Measurements from ENCODE around the gene ATP6V1G1.

ATP6V1G1 gene

GRCh38 chr9:114613087-114613486 lies 25.5 kb downstream of the ATP6V1G1 start:
- H3K4me1 ChIP-seq, result no peaks in the 10 kb centered on the region
- H3K9me3 ChIP-seq, result no peaks in the 10 kb centered on the region; the same call in 1 of the 2 replicates
- no peak for TF ChIP-seq CTCF (IDR thresholded peaks at IDR 0.05; ENCODE audit: low read depth, low read length)
- H3K36me3 ChIP-seq, result no peaks in the 10 kb centered on the region; the same call in none of the 2 replicates
- no peak for DNase-seq
- H3K27me3 ChIP-seq, result no peaks in the 10 kb centered on the region
- H3K4me3 ChIP-seq (ENCODE audit: low read depth, low read length), result no peak overlapping the region

GRCh38 chr9:114613919-114614318 lies 26.4 kb downstream of the ATP6V1G1 start:
- H3K27me3 ChIP-seq, result no peaks in the 10 kb centered on the region
- no peak overlapping the region for H3K4me3 ChIP-seq (ENCODE audit: low read depth, low read length)
- no peaks in the 10 kb centered on the region for H3K4me1 ChIP-seq
- no peaks in the 10 kb centered on the region; the same call in none of the 2 replicates for H3K36me3 ChIP-seq
- no peak for TF ChIP-seq CTCF (IDR thresholded peaks at IDR 0.05; ENCODE audit: low read depth, low read length)
- DNase-seq, result no peak
- H3K9me3 ChIP-seq, result no peaks in the 10 kb centered on the region; the same call in 1 of the 2 replicates

- no peak for DNase-seq
- no peaks in the 10 kb centered on the region for H3K27me3 ChIP-seq
- H3K4me3 ChIP-seq (ENCODE audit: low read depth, low read length), result no peak overlapping the region
- no peaks in the 10 kb centered on the region; the same call in 1 of the 2 replicates for H3K9me3 ChIP-seq
- TF ChIP-seq CTCF (IDR thresholded peaks at IDR 0.05; ENCODE audit: low read depth, low read length), result peak; percentile 27; the same call in 1 of the 2 replicates
- H3K4me1 ChIP-seq, result no peaks in the 10 kb centered on the region
- peaks cover under 1% of the 10 kb centered on the region for H3K36me3 ChIP-seq
Observed at GRCh38 chr9:114614373-114614772, 26.8 kb downstream of the ATP6V1G1 start.

DNA sequence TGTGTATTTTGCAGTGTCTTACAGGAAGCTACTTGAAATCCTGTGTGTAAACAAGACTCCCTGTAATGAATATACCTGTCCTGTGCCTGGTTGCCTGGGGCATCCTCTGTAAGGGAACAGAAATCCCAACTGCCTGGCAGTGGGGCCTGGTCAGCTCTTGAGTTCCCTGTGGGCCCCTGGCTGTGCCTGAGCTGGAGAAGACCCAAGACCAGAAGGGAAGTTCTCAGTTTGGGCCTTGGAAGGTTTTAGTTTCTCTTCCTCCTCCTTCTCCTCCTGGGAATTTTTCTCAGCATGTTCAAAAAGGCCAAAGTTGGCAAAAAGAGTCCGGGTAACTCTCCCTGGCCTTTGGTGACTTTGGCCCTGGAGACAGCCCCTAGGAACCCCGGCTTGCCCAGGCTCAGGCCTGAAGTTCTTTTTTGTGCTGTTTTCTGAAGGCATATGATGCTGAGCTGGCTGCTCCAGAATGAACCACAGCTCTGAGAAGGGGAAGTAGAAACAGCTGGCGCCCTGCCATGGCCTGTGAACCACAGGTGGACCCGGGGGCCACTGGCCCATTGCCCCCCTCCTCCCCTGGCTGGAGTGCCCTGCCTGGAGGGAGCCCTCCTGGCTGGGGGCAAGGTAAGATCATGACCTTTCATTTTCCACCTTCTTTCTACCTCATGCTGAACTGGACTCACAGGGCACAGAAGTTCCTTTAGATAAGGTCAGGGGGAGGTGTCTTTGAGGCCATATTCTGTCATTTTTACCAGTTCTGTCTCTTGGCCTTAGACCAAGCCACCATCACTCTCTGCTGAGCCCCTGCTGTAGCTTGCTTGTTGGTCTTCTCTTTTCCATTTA lies 29.3 kb downstream of the ATP6V1G1 start:
- Histone ChIP-seq H3K27me3 (no peaks in the 10 kb centered on the region), H3K9me3 (no peaks in the 10 kb centered on the region; the same call in 1 of the 2 replicates), H3K4me3 (ENCODE audit: low read depth, low read length) (no peak overlapping the region), H3K36me3 (peaks cover 2% of the 10 kb centered on the region), H3K4me1 (no peaks in the 10 kb centered on the region)
- DNase-seq, result no peak
- TF ChIP-seq CTCF (IDR thresholded peaks at IDR 0.05; ENCODE audit: low read depth, low read length), result no peak

GRCh38 chr9:114619191-114619761 lies 31.7 kb downstream of the ATP6V1G1 start:
- Histone ChIP-seq H3K4me1 (no peaks in the 10 kb centered on the region), H3K27me3 (no peaks in the 10 kb centered on the region), H3K4me3 (ENCODE audit: low read depth, low read length) (no peak overlapping the region), H3K36me3 (peaks cover 7% of the 10 kb centered on the region), H3K9me3 (no peaks in the 10 kb centered on the region)
- no peak for DNase-seq
- no peak for TF ChIP-seq CTCF (IDR thresholded peaks at IDR 0.05; ENCODE audit: low read depth, low read length)

- Histone ChIP-seq H3K4me3 (ENCODE audit: low read depth, low read length) (no peak overlapping the region), H3K9me3 (no peaks in the 10 kb centered on the region), H3K4me1 (no peaks in the 10 kb centered on the region), H3K36me3 (peaks cover 8% of the 10 kb centered on the region), H3K27me3 (no peaks in the 10 kb centered on the region)
- no peak for TF ChIP-seq CTCF (IDR thresholded peaks at IDR 0.05; ENCODE audit: low read depth, low read length)
- DNase-seq, result no peak
Observed at GRCh38 chr9:114621561-114621960, 34.0 kb downstream of the ATP6V1G1 start.

Data from BE2C (cell line).